NCI-H2196 (cell line): ENCODE data around the gene PPP2R3C.
"Not testable (repeated sequence)": the region's sequence is repeated elsewhere in the genome, so short reads cannot be mapped to it uniquely, and the experiment has no call there.

Experiments
- DNase-seq: peaks from one replicate; lab custom pipeline; 2025; ENCODE audit not compliant: unreplicated experiment; lab: John Stamatoyannopoulos, UW

PPP2R3C gene

GRCh38 chr14:35065731-35066130, 56.1 kb downstream of the PPP2R3C start:
- not testable (repeated sequence) for DNase-seq

- not testable (repeated sequence) for DNase-seq
Measured at GRCh38 chr14:35061113-35061791, 60.5 kb downstream of the PPP2R3C start.

GRCh38 chr14:35052637-35053036, 69.2 kb downstream of the PPP2R3C start:
- DNase-seq, result no peak

- no peak for DNase-seq
Measured at GRCh38 chr14:35051796-35052195, 70.0 kb downstream of the PPP2R3C start.

GRCh38 chr14:35050652-35051051, 71.1 kb downstream of the PPP2R3C start:
- no peak for DNase-seq

GRCh38 chr14:35047976-35048513, 73.7 kb downstream of the PPP2R3C start:
- DNase-seq, result no peak

- peak; percentile 43 for DNase-seq
Measured at GRCh38 chr14:35046751-35047536, 74.8 kb downstream of the PPP2R3C start.

- peak; percentile 98 for DNase-seq
Measured at GRCh38 chr14:35046048-35046750, 75.6 kb downstream of the PPP2R3C start, which contains the start of gene FAM177A1. Gene FAM177A1 (plus strand): TSS chr14:35046272. CDS start chr14:35046464, 192 bp downstream.

- no peak for DNase-seq
Measured at GRCh38 chr14:35045798-35046047, 76.1 kb downstream of the PPP2R3C start.

GRCh38 chr14:35044939-35045797, 76.6 kb downstream of the PPP2R3C start:
- no peak for DNase-seq

- no peak for DNase-seq
Measured at GRCh38 chr14:35043046-35043445, 78.7 kb downstream of the PPP2R3C start.

- DNase-seq, result no peak
Measured at GRCh38 chr14:35042632-35043031, 79.2 kb downstream of the PPP2R3C start.

- not testable (repeated sequence) for DNase-seq
Measured at GRCh38 chr14:35038312-35038711, 83.5 kb downstream of the PPP2R3C start.
